ENCODE data around the gene INTS14.

GRCh38 chr15:65633752-65634151 is 22.8 kb upstream of the INTS14 start:
- TF ChIP-seq USF2 (CRISPR knock-in tag; IDR thresholded peaks at IDR 0.05) (no peak), CTCF (IDR thresholded peaks at IDR 0.05) (no peak), E2F4 (CRISPR knock-in tag; IDR thresholded peaks at IDR 0.05; ENCODE audit: borderline replicate concordance, low read depth) (no peak), NFATC4 (CRISPR knock-in tag; IDR thresholded peaks at IDR 0.05) (no peak)
